ENCODE data around the gene RBM20. TPM values are rescaled to one million over a fixed set of nuclear protein-coding genes. Genes with fewer than 3 reads are reported as not detected.

Gene RBM20
- polyA plus RNA-seq, 3 donors from 2014 or later, result not detected

- DNase-seq, result no peak
- Mint-ChIP-seq H3K4me1 (peaks cover 77 to 92% of the 10 kb centered on the region in 2 donors), H3K27me3 (ENCODE audit: low read depth in 3 of 3) (peaks cover 2 to 25% (median 8%) of the 10 kb centered on the region in 3 donors), H3K9me3 (peaks cover 0 to 9% (median 0%) of the 10 kb centered on the region in 6 donors), H3K27ac (no peak overlapping the region), H3K4me3 (no peak overlapping the region), H3K36me3 (peaks cover 0 to 6% (median 0%) of the 10 kb centered on the region in 3 donors)
These were observed 204.0 kb downstream of the RBM20 start for GRCh38 chr10:110848106-110848505.

- Mint-ChIP-seq H3K27ac (peak overlapping the region; percentile 70 to 90 (median 87)), H3K36me3 (no peaks in the 10 kb centered on the region), H3K27me3 (ENCODE audit: low read depth in 3 of 3) (peaks cover 2 to 25% (median 8%) of the 10 kb centered on the region in 3 donors), H3K4me3 (peak overlapping the region; percentile 67 to 87 (median 73)), H3K4me1 (peaks cover 82 to 98% of the 10 kb centered on the region in 2 donors), H3K9me3 (peaks cover 0 to 9% (median 0%) of the 10 kb centered on the region in 6 donors)
- DNase-seq, result peak; percentile 81 to 88 (median 87)
These were observed 206.0 kb downstream of the RBM20 start for GRCh38 chr10:110850099-110850498.

- Mint-ChIP-seq H3K27me3 (ENCODE audit: low read depth in 3 of 3) (peaks cover 2 to 25% (median 7%) of the 10 kb centered on the region in 3 donors), H3K27ac (peak overlapping the region in 5 of 6 donors; percentile 70 to 85 (median 83)), H3K4me3 (peak overlapping the region; percentile 67 to 87 (median 73)), H3K4me1 (peaks cover 75 to 98% of the 10 kb centered on the region in 2 donors), H3K9me3 (peaks cover 0 to 9% (median 0%) of the 10 kb centered on the region in 6 donors), H3K36me3 (no peaks in the 10 kb centered on the region)
- peak in 2 of 3 donors; percentile 47 to 58 for DNase-seq
These were observed 207.0 kb downstream of the RBM20 start for GRCh38 chr10:110851020-110851612.

DNA sequence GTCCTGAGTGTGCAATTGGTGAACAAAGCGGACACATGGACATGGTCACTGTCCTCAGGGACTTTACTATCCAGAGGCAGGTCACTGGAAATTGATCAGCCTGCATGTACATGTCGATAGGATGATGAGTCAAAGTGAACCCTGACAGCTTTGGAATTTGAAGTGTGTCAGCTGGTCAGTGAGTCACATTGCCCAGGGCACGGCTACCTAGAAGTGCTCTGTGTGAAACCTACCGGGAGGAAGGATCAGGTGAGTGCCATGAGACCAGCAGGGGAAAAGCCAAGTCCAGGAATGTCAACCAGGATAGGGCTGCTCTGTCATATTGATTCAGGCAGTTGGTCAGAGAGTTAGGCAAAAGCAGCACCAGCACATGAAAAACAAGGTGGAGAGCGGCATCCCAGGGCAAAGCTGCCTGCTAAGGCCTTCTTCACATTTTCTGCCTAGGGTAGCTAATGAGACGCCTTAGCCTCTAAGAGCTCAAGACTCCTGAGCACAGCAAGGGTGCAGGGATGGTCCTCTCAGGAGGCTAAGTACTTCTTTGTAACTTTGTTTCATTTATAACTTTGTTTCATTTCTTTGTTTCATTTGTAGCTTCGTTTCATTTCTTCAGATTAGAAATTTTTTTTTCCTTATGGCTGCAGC, 208.2 kb downstream of the RBM20 start:
- peaks cover 2 to 22% (median 6%) of the 10 kb centered on the region in 3 donors for H3K27me3 Mint-ChIP-seq (ENCODE audit: low read depth in 3 of 3)
- peaks cover 68 to 91% of the 10 kb centered on the region in 2 donors for H3K4me1 Mint-ChIP-seq
- DNase-seq, result no peak
- H3K4me3 Mint-ChIP-seq, result no peak overlapping the region
- peak overlapping the region in 2 of 6 donors; percentile 17 to 38 for H3K27ac Mint-ChIP-seq
- H3K9me3 Mint-ChIP-seq, result peaks cover 0 to 9% (median 0%) of the 10 kb centered on the region in 6 donors
- H3K36me3 Mint-ChIP-seq, result no peaks in the 10 kb centered on the region

- Mint-ChIP-seq H3K27ac (peak overlapping the region in 1 of 6 donors; percentile 38), H3K36me3 (no peaks in the 10 kb centered on the region), H3K4me3 (no peak overlapping the region), H3K9me3 (peaks cover 0 to 9% (median 0%) of the 10 kb centered on the region in 6 donors), H3K27me3 (ENCODE audit: low read depth in 3 of 3) (peaks cover 2 to 22% (median 4%) of the 10 kb centered on the region in 3 donors), H3K4me1 (peaks cover 72 to 91% of the 10 kb centered on the region in 2 donors)
- DNase-seq, result no peak
These were observed 208.8 kb downstream of the RBM20 start for GRCh38 chr10:110852947-110853346.

GRCh38 chr10:110853921-110854605, 209.9 kb downstream of the RBM20 start:
- no peaks in the 10 kb centered on the region for H3K36me3 Mint-ChIP-seq
- peaks cover 70 to 90% of the 10 kb centered on the region in 2 donors for H3K4me1 Mint-ChIP-seq
- no peak overlapping the region for H3K4me3 Mint-ChIP-seq
- DNase-seq, result no peak
- peaks cover 0 to 4% (median 0%) of the 10 kb centered on the region in 6 donors for H3K9me3 Mint-ChIP-seq
- peak overlapping the region in 1 of 6 donors; percentile 11 for H3K27ac Mint-ChIP-seq
- H3K27me3 Mint-ChIP-seq (ENCODE audit: low read depth in 3 of 3), result peaks cover 2 to 19% (median 8%) of the 10 kb centered on the region in 3 donors

DNA sequence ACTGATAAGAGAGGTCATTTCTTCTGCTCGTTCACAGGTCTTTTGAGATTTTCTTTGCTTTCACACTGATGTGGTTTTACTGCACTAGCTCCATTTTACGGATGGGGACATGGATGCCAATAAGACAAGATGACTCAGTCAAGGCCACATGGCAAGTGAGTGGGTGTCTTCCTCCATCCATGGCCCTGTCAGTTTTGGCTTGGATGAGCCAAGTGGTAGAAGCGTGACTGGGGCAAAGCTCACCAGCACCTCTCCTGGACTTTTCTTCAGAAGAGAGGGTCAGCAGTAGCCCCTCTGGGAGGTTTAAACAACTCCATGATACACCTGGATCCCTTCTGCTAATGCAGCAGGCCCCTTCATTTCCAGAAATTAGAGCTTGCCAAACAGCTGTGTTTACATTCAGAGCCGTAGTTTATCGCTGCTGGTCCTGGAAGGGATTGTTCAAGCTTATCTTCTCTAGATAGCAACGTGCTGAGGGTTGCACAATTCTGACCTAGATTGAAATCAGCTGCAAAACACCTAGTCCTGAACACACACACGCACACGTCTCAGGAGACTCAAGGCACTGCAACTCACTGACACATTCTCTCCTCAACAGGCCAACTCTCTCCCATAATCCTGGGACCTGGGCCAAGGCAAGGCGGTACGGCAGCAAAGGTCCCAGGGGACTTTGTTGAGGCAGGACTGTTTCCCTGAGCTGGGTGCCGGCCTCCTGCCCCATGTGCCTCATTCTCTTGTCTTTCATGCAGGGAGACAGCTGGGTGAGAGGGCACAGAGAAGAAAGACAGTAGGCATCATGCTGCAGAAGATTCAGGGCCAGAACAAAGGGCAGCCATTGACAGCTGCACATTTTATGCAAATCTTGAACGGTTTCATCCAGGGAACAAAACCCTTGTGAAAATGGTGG, 213.4 kb downstream of the RBM20 start:
- peaks cover 72 to 90% of the 10 kb centered on the region in 2 donors for H3K4me1 Mint-ChIP-seq
- peak overlapping the region; percentile 12 to 90 (median 47) for H3K27ac Mint-ChIP-seq
- H3K9me3 Mint-ChIP-seq, result no peaks in the 10 kb centered on the region
- DNase-seq, result no peak
- H3K4me3 Mint-ChIP-seq, result peak overlapping the region in 2 of 5 donors; percentile 23 to 45
- no peaks in the 10 kb centered on the region for H3K36me3 Mint-ChIP-seq
- H3K27me3 Mint-ChIP-seq (ENCODE audit: low read depth in 3 of 3), result peaks cover 4% of the 10 kb centered on the region in 3 donors

DNA sequence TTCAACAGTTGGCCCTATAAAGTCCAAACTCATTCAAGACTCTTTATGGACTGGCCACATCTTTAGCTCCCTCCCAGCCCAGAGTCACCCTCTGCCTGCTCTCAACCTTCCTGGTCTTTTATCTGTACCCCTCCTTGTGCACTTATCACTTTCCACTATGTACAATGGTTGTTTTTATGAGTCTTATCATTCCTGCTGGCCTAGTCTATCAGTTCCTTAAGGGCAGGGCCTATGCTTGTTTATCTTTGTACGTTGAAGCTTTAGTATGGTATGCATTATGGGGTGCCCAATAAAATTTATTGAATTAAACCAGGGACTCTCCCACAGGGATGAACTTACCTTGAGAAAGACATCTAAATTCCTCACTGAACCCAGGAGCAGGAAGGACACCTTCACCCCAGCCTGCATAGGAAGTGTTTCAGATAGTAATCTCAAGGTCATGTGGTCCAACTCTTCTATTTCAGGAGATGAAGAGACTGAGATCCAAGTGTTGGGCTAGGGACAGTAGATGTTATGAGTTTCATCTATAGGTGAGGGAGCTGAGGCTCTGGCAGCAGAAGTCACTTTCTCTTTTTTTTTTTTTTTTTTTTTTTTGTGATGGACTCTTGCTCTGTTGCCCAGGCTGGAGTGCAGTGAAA, 214.3 kb downstream of the RBM20 start:
- Mint-ChIP-seq H3K36me3 (no peaks in the 10 kb centered on the region), H3K27me3 (ENCODE audit: low read depth in 3 of 3) (peaks cover 2 to 4% (median 4%) of the 10 kb centered on the region in 3 donors), H3K9me3 (no peaks in the 10 kb centered on the region), H3K27ac (peak overlapping the region in 5 of 6 donors; percentile 12 to 90 (median 82)), H3K4me1 (peaks cover 72 to 90% of the 10 kb centered on the region in 2 donors), H3K4me3 (peak overlapping the region in 4 of 5 donors; percentile 0 to 64 (median 32))
- DNase-seq, result no peak

DNA sequence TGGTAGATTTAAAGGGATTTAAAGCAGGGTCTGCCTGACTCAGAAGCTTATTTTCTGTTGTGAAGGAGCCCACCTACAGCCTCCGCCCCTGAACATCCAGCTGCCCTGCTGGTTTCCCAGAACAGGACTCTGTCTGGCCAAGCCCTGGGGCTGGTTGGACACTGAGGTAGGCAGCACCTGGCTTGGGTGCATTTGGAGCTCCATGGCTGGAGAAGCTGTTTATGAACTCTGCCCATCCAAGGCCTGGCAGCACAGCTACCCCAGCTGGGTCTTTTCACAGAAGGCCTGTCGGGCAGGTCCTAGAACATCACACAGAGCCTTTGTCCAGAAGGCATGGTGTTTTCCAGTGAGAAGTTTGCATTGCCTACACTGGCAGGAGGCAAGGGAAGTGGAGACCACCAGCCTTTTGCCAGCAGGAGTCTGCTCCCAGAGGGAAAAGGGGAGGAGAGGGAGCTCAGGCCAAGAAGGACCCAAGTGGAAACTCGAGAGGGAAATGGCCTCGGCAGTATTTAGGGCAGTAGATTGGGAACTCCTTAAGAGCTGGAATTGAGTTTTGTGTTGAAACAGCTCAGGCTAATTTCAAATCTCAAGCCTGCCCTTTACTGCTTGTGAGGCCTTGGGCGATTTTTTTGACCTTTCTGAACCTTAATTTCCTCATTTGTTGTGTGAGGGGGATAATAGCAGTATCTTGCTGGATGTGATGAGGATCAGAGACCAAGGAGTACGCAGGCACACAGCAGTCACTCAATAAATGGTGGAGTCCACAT, 215.3 kb downstream of the RBM20 start:
- Mint-ChIP-seq H3K4me3 (peak overlapping the region; percentile 30 to 72 (median 51)), H3K4me1 (peaks cover 73 to 90% of the 10 kb centered on the region in 2 donors), H3K9me3 (no peaks in the 10 kb centered on the region), H3K36me3 (no peaks in the 10 kb centered on the region), H3K27ac (peak overlapping the region; percentile 96 to 99 (median 97)), H3K27me3 (ENCODE audit: low read depth in 3 of 3) (peaks cover 2 to 6% (median 4%) of the 10 kb centered on the region in 3 donors)
- DNase-seq, result no peak

GRCh38 chr10:110859973-110860376, 215.8 kb downstream of the RBM20 start:
- no peaks in the 10 kb centered on the region for H3K36me3 Mint-ChIP-seq
- DNase-seq, result no peak
- H3K27me3 Mint-ChIP-seq (ENCODE audit: low read depth in 3 of 3), result peaks cover 2 to 10% (median 4%) of the 10 kb centered on the region in 3 donors
- no peaks in the 10 kb centered on the region for H3K9me3 Mint-ChIP-seq
- peak overlapping the region; percentile 30 to 72 (median 51) for H3K4me3 Mint-ChIP-seq
- peaks cover 79 to 90% of the 10 kb centered on the region in 2 donors for H3K4me1 Mint-ChIP-seq
- H3K27ac Mint-ChIP-seq, result peak overlapping the region; percentile 96 to 99 (median 97)

DNA sequence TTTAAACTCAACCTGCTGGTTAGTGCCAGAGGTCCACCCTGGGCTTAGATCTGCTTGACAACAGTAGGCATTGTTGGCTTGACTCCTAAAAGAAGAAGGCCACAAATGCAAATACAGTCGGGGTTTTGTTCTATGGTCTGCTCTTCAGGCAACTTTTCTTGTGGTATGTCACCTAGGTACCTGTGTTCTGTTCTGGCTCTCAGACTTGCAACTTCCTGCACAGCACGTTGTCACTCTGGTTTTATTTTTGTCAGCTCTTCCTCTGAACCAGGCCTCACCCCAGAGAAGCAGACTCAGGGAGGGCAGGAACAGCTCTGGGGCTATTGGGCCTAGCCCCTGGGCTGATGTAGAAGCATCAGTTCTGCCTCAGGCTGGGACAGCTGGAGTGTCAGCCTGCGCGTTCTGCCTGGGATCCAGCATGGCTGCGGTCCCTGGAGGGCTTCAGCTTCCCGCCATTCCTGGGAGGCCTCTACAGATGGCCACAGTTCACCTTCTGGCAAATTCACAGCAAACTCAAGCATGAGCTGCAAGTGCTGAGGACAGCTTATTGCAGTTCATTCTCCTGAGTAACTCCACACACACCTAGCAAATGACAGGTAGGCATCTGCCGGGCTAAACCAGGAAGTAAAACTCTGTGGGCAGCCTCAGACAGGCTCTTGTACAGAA, 216.6 kb downstream of the RBM20 start:
- Mint-ChIP-seq H3K4me1 (peaks cover 86 to 90% of the 10 kb centered on the region in 2 donors), H3K4me3 (peak overlapping the region; percentile 30 to 72 (median 51)), H3K27ac (peak overlapping the region; percentile 96 to 99 (median 97)), H3K9me3 (no peaks in the 10 kb centered on the region), H3K27me3 (ENCODE audit: low read depth in 3 of 3) (peaks cover 2 to 10% (median 4%) of the 10 kb centered on the region in 3 donors), H3K36me3 (no peaks in the 10 kb centered on the region)
- DNase-seq, result peak; percentile 73 to 81 (median 79)

All from immature natural killer cell (primary cell).